Loucy (cell line): ENCODE measurements around the gene ARMC8.

Source experiments
- H2AFZ ChIP-seq: fragments of 200-600 bp; sonication (generic); 2 replicates; pipeline ENCODE4 v1.6.0; 2016; ENCODE audit warnings: antibody characterized with exemption, mild to moderate bottlenecking, low read length, moderate library complexity
- H3F3A ChIP-seq: fragments of 200-600 bp; 2 replicates; pipeline ENCODE4 v1.6.0; 2016; ENCODE audit warnings: antibody characterized with exemption, low read depth, mild to moderate bottlenecking
- H3K27me3 ChIP-seq: fragments of 200-600 bp; sonication (generic); 2 replicates; pipeline ENCODE4 v1.6.1; 2014; ENCODE audit warnings: low read length, mild to moderate bottlenecking; ENCODE audit not compliant: insufficient read depth, poor library complexity, severe bottlenecking
- H3K36me3 ChIP-seq: fragments of 200-600 bp; sonication (generic); 2 replicates; pipeline ENCODE4 v1.6.1; 2016; ENCODE audit warnings: low read length; ENCODE audit not compliant: insufficient read depth
- H3K4me1 ChIP-seq: fragments of 200-600 bp; sonication (generic); 2 replicates; pipeline ENCODE4 v1.5.1; 2014; ENCODE audit warnings: low read length, mild to moderate bottlenecking; ENCODE audit not compliant: insufficient read depth, poor library complexity, severe bottlenecking
- H3K4me2 ChIP-seq: fragments of 200-600 bp; sonication (generic); 2 replicates; pipeline ENCODE4 v1.6.0; 2014; ENCODE audit warnings: antibody characterized with exemption, low read length, low read depth, mild to moderate bottlenecking; ENCODE audit not compliant: poor library complexity, severe bottlenecking
- H3K4me3 ChIP-seq: fragments of 200-600 bp; sonication (generic); 2 replicates; pipeline ENCODE4 v1.5.1; 2014; ENCODE audit warnings: low read length, mild to moderate bottlenecking, mixed read lengths; ENCODE audit not compliant: poor library complexity, severe bottlenecking
- H3K79me2 ChIP-seq: fragments of 200-600 bp; sonication (generic); 2 replicates; pipeline ENCODE4 v1.6.1; 2014; ENCODE audit warnings: low read length; ENCODE audit not compliant: insufficient read depth
- H3K9ac ChIP-seq: fragments of 200-600 bp; sonication (generic); 2 replicates; pipeline ENCODE4 v1.6.0; 2014; ENCODE audit warnings: mild to moderate bottlenecking, low read depth, low read length, moderate library complexity; ENCODE audit not compliant: poor library complexity, severe bottlenecking
- H3K9me2 ChIP-seq: fragments of 200-600 bp; sonication (generic); replicated peaks from 2 replicates; pipeline ENCODE4 v1.6.1; 2016; ENCODE audit warnings: low read depth, low read length, mixed read lengths
- H3K9me3 ChIP-seq: fragments of 200-600 bp; sonication (generic); 2 replicates; pipeline ENCODE4 v1.6.1; 2014; ENCODE audit warnings: mild to moderate bottlenecking, antibody characterized with exemption, low read length, low read depth; ENCODE audit not compliant: insufficient read depth
- H4K20me1 ChIP-seq: fragments of 200-600 bp; sonication (generic); 2 replicates; pipeline ENCODE4 v1.6.0; 2014; ENCODE audit warnings: antibody characterized with exemption, low read length, mild to moderate bottlenecking; ENCODE audit not compliant: insufficient read depth, poor library complexity, severe bottlenecking
- CTCF ChIP-seq: fragments of 200-600 bp; sonication (generic); conservative IDR thresholded peaks from 2 replicates; pipeline ENCODE4 v1.5.1; 2014; ENCODE audit warnings: mild to moderate bottlenecking, antibody characterized with exemption, low read length
- EZH2phosphoT487 ChIP-seq: fragments of 200-600 bp; IDR thresholded peaks from 2 replicates; pipeline ENCODE4 v1.6.1; 2018; ENCODE audit warnings: antibody characterized with exemption, mild to moderate bottlenecking, moderate library complexity, borderline replicate concordance

Gene ARMC8

GRCh38 chr3:138281561-138281960 lies 94.5 kb downstream of the ARMC8 start:
- no peak overlapping the region for H3K9ac ChIP-seq
- H3K4me2 ChIP-seq = no peak overlapping the region
- H4K20me1 ChIP-seq = no peaks in the 10 kb centered on the region
- TF ChIP-seq CTCF (no peak), EZH2phosphoT487 (no peak)
- no peaks in the 10 kb centered on the region for H3K79me2 ChIP-seq
- no peaks in the 10 kb centered on the region for H3F3A ChIP-seq
- H3K9me2 ChIP-seq = no peaks in the 10 kb centered on the region
- H3K4me1 ChIP-seq = no peaks in the 10 kb centered on the region
- H2AFZ ChIP-seq = no peak overlapping the region
- no peaks in the 10 kb centered on the region for H3K27me3 ChIP-seq
- H3K9me3 ChIP-seq = no peaks in the 10 kb centered on the region
- no peak overlapping the region for H3K4me3 ChIP-seq
- H3K36me3 ChIP-seq = peaks cover 35% of the 10 kb centered on the region; the same call in 1 of the 2 replicates

DNA sequence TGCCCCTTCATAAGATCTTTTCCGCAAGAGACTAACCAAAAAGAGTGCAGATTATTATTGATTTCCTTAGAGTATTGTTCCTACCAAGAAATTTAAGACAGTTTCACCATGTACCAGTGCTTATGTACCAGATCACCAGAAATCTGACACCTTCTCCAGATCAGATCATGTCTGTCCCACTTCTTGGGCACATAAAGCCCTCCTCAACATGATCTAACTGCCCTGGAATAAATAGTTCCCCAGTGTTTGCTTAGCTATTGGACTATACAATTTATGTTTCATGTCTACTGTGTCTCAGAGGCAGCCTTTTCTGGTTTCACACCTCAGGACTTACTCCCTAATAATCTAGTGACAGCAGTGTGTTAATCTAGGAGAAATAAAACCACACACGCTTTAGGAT lies 95.7 kb downstream of the ARMC8 start:
- H3K9me3 ChIP-seq = no peaks in the 10 kb centered on the region
- peaks cover 41% of the 10 kb centered on the region; the same call in 1 of the 2 replicates for H3K36me3 ChIP-seq
- no peaks in the 10 kb centered on the region for H3K4me1 ChIP-seq
- H3K9me2 ChIP-seq = no peaks in the 10 kb centered on the region
- H3K4me2 ChIP-seq = no peak overlapping the region
- H3K9ac ChIP-seq = no peak overlapping the region
- H4K20me1 ChIP-seq = no peaks in the 10 kb centered on the region
- no peak for TF ChIP-seq CTCF
- TF ChIP-seq EZH2phosphoT487 = no peak
- H3F3A ChIP-seq = no peaks in the 10 kb centered on the region
- no peak overlapping the region for H2AFZ ChIP-seq
- H3K79me2 ChIP-seq = no peaks in the 10 kb centered on the region
- H3K27me3 ChIP-seq = no peaks in the 10 kb centered on the region
- no peak overlapping the region for H3K4me3 ChIP-seq

DNA sequence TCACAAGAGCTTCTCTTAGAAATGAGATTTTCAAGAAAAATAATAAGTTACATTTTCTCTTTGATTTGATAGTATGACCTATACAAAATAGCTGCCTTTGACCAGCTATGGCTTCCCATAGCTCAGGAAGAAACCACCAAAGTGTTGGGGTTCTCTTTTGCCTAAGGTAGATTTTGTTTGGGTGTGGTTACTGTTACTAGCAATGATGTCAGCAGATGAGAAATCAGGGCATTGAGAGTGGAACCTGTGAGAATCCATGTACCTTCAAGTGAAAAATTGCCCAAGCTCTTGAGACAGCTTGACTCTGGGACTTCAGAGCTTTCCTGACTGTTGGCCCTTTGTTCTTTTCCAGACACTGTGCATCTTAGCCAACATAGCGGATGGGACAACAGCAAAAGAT lies 97.0 kb downstream of the ARMC8 start:
- Histone ChIP-seq H3K4me1 (no peaks in the 10 kb centered on the region), H3K9me3 (no peaks in the 10 kb centered on the region), H3K79me2 (no peaks in the 10 kb centered on the region), H3F3A (no peaks in the 10 kb centered on the region), H3K4me2 (no peak overlapping the region), H3K9me2 (no peaks in the 10 kb centered on the region), H4K20me1 (no peaks in the 10 kb centered on the region), H2AFZ (no peak overlapping the region), H3K36me3 (peaks cover 51% of the 10 kb centered on the region; the same call in 1 of the 2 replicates), H3K27me3 (no peaks in the 10 kb centered on the region), H3K9ac (no peak overlapping the region), H3K4me3 (no peak overlapping the region)
- TF ChIP-seq EZH2phosphoT487 (no peak), CTCF (no peak)
